ENCODE measurements around the gene PPP2R5B. TPM values are rescaled to one million over a fixed set of nuclear protein-coding genes. Genes with fewer than 3 reads are reported as not detected.

Gene PPP2R5B
- total RNA-seq (10 to 100 TPM in 4 of 6 donors, 1 to 10 TPM in 2; 6.3 to 14.1 (median 10.7) TPM), polyA plus RNA-seq (10 to 100 TPM; 21.8 to 24.2 TPM)

GRCh38 chr11:64923944-64924909 is at the start of gene PPP2R5B:
Gene PPP2R5B, plus strand, starts transcription at chr11:64924689. Its CDS starts 1,046 bp downstream, at chr11:64925735.
- Histone ChIP-seq H3K9me3 (no peaks in the 10 kb centered on the region), H3K27me3 (no peaks in the 10 kb centered on the region), H3K36me3 (no peaks in the 10 kb centered on the region), H3K4me1 (peaks cover 0 to 4% (median 0%) of the 10 kb centered on the region in 3 donors), H3K4me3 (peak within 1 kb of the TSS; percentile 55 to 100 (median 94)), H3K27ac (peak within 1 kb of the TSS; percentile 78 to 95 (median 81))
- DNase-seq = peak; percentile 92 to 97 (median 94)
- no peak for TF ChIP-seq CTCF (IDR thresholded peaks at IDR 0.05)
- WGBS, 2 donors = 1% methylated on average over 47 of the region's 47 CpGs
- intact Hi-C loops (cut with DNase I) = no loop called here
- peak; percentile 84 for FAIRE-seq
- ATAC-seq = peak; percentile 94 to 98 (median 96)

GRCh38 chr11:64875369-64876228 is 48.9 kb upstream of the PPP2R5B start:
- no peak for ATAC-seq
- H3K4me3 ChIP-seq = peak overlapping the region in 1 of 4 donors; percentile 97

GRCh38 chr11:64876229-64876750 is 48.2 kb upstream of the PPP2R5B start:
- DNase-seq = no peak
- peak overlapping the region in 3 of 4 donors; percentile 1 to 67 (median 5) for H3K27ac ChIP-seq
- no peaks in the 10 kb centered on the region for H3K9me3 ChIP-seq
- 59 to 74% methylated on average over 11 of the region's 11 CpGs for WGBS, 2 donors
- peaks cover 4 to 22% (median 18%) of the 10 kb centered on the region in 3 donors for H3K4me1 ChIP-seq
- no peak for FAIRE-seq
- no peak for ATAC-seq
- intact Hi-C loops (cut with DNase I) = no loop called here
- peaks cover 0 to 9% (median 0%) of the 10 kb centered on the region in 3 donors for H3K36me3 ChIP-seq
- TF ChIP-seq CTCF (IDR thresholded peaks at IDR 0.05) = no peak
- H3K4me3 ChIP-seq = peak overlapping the region in 2 of 4 donors; percentile 65 to 97
- H3K27me3 ChIP-seq = no peaks in the 10 kb centered on the region

More at GRCh38 chr11:64875369-64876228, 48.9 kb upstream of the PPP2R5B start:
- H3K36me3 ChIP-seq = peaks cover 0 to 9% (median 0%) of the 10 kb centered on the region in 3 donors
- H3K27me3 ChIP-seq = no peaks in the 10 kb centered on the region
- no peak for DNase-seq
- H3K27ac ChIP-seq = peak overlapping the region in 1 of 4 donors; percentile 1
- 83 to 84% methylated on average over 17 of the region's 17 CpGs for WGBS, 2 donors
- intact Hi-C loops (cut with DNase I) = no loop called here
- no peak for TF ChIP-seq CTCF (IDR thresholded peaks at IDR 0.05)
- FAIRE-seq = no peak
- peaks cover 4 to 22% (median 18%) of the 10 kb centered on the region in 3 donors for H3K4me1 ChIP-seq
- no peaks in the 10 kb centered on the region for H3K9me3 ChIP-seq

- peak overlapping the region; percentile 5 to 76 (median 64) for H3K27ac ChIP-seq
- no peak for TF ChIP-seq CTCF (IDR thresholded peaks at IDR 0.05)
- H3K36me3 ChIP-seq = peaks cover 0 to 9% (median 0%) of the 10 kb centered on the region in 3 donors
- intact Hi-C loops (cut with DNase I) = no loop called here
- peak in 2 of 6 donors; percentile 53 to 67 for DNase-seq
- H3K4me1 ChIP-seq = peaks cover 4 to 22% (median 18%) of the 10 kb centered on the region in 3 donors
- no peak for FAIRE-seq
- no peaks in the 10 kb centered on the region for H3K27me3 ChIP-seq
- H3K9me3 ChIP-seq = no peaks in the 10 kb centered on the region
- 7 to 9% methylated on average over 14 of the region's 14 CpGs for WGBS, 2 donors
- H3K4me3 ChIP-seq = peak overlapping the region; percentile 53 to 97 (median 72)
- peak in 2 of 4 donors; percentile 13 to 35 for ATAC-seq
These were observed 47.6 kb upstream of the PPP2R5B start for GRCh38 chr11:64876835-64877341.
